IPS-NIHi11 (cell line): Measurements from ENCODE around the gene TRERF1.

ENCODE experiments used
- DNase-seq: peaks from one replicate; pipeline ENCODE4 v3.0.0; 2012; ENCODE audit warnings: mixed read lengths, low spot score

Gene TRERF1

GRCh38 chr6:42423244-42423643 is 28.5 kb downstream of the TRERF1 start:
- DNase-seq, result no peak

GRCh38 chr6:42420741-42421140 is 31.0 kb downstream of the TRERF1 start:
- no peak for DNase-seq

GRCh38 chr6:42419490-42420280 is 32.0 kb downstream of the TRERF1 start:
- no peak for DNase-seq

- DNase-seq, result no peak
Observed at GRCh38 chr6:42418724-42419123, 33.0 kb downstream of the TRERF1 start.

- DNase-seq, result no peak
Observed at GRCh38 chr6:42417641-42418112, 34.0 kb downstream of the TRERF1 start.

- no peak for DNase-seq
Observed at GRCh38 chr6:42411406-42411805, 40.3 kb downstream of the TRERF1 start.

- no peak for DNase-seq
Observed at GRCh38 chr6:42410861-42411260, 40.9 kb downstream of the TRERF1 start.

- no peak for DNase-seq
Observed at GRCh38 chr6:42409581-42409980, 42.1 kb downstream of the TRERF1 start.

GRCh38 chr6:42407379-42407778 is 44.3 kb downstream of the TRERF1 start:
- no peak for DNase-seq

GRCh38 chr6:42406306-42407280 is 45.1 kb downstream of the TRERF1 start:
- no peak for DNase-seq

- no peak for DNase-seq
Observed at GRCh38 chr6:42405021-42405420, 46.7 kb downstream of the TRERF1 start.

- DNase-seq, result peak; percentile 31
Observed at GRCh38 chr6:42404484-42404883, 47.2 kb downstream of the TRERF1 start.

- DNase-seq, result no peak
Observed at GRCh38 chr6:42403831-42404230, 47.9 kb downstream of the TRERF1 start.

GRCh38 chr6:42403421-42403820 is 48.3 kb downstream of the TRERF1 start:
- DNase-seq, result no peak

- DNase-seq, result no peak
Observed at GRCh38 chr6:42402184-42402583, 49.5 kb downstream of the TRERF1 start.

GRCh38 chr6:42401613-42401951 is 50.1 kb downstream of the TRERF1 start:
- DNase-seq, result no peak

GRCh38 chr6:42400886-42401612 is 50.7 kb downstream of the TRERF1 start:
- no peak for DNase-seq

- DNase-seq, result no peak
Observed at GRCh38 chr6:42400061-42400760, 51.5 kb downstream of the TRERF1 start.

- peak; percentile 36 for DNase-seq
Observed at GRCh38 chr6:42396720-42397119, 55.0 kb downstream of the TRERF1 start.

GRCh38 chr6:42394881-42395620 is 56.7 kb downstream of the TRERF1 start:
- no peak for DNase-seq

GRCh38 chr6:42394151-42394550 is 57.6 kb downstream of the TRERF1 start:
- no peak for DNase-seq
